HepG2 (cell line): ENCODE results near the gene FRG1. TPM values are rescaled to one million over a fixed set of nuclear protein-coding genes. Genes with fewer than 3 reads are reported as not detected.
"Not testable (repeated sequence)": the region's sequence is repeated elsewhere in the genome, so short reads cannot be mapped to it uniquely, and the experiment has no call there.

Experiments
- ATAC-seq: fragments of 200-7000 bp; cut with Tn5 transposase; 3 replicates; pipeline ENCODE4 v1.9.1; 2020; ENCODE audit warnings: mild to moderate bottlenecking, moderate library complexity
- BruUV-seq: library from RNA; stranded (reverse); fragments of 400-500 nt; replicated peaks from 2 replicates; lab custom pipeline; 2021; lab: Mats Ljungman, UMichigan
- CTCF ChIA-PET: fragments of 300-600 bp; formaldehyde crosslinking; extraction: SDS; loops from one replicate; lab custom pipeline; 2021; ENCODE audit warnings: low total read pairs, inconsistent platforms, low intra/inter-chr PET ratio; lab: Yijun Ruan, JAX
- POLR2A ChIA-PET: fragments of 350-600 bp; sonication (Branson Sonifier 250); formaldehyde crosslinking; loops from one replicate; lab custom pipeline; 2020; ENCODE audit warnings: antibody characterized with exemption, inconsistent platforms; lab: Yijun Ruan, JAX
- DNase-seq: peaks from one replicate; pipeline ENCODE4 v3.0.0-alpha.2; 2015; ENCODE audit warnings: low spot score
- FAIRE-seq: peaks from 3 replicates; lab custom pipeline; 2011; peaks lifted over from hg19 to GRCh38; lab: Jason Lieb, UNC
- H2AFZ ChIP-seq: one replicate; pipeline ENCODE4 v1.6.1; 2011; ENCODE audit warnings: low read length, inconsistent platforms
- H3K27ac ChIP-seq: fragments of 300-600 bp; 3 replicates; pipeline ENCODE4 v1.8.0; 2011; ENCODE audit warnings: mixed run types, mild to moderate bottlenecking, mixed read lengths, low read length, inconsistent platforms; ENCODE audit not compliant: insufficient read depth; ENCODE audit errors: extremely low read length
- H3K27me3 ChIP-seq, 2 experiments: fragments of 200-600 bp in 1 of 2; 2 replicates in 1 of 2; 3 replicates in 1 of 2; pipeline versions ENCODE4 v1.6.0 to v1.8.0; 2011; ENCODE audit warnings: low read length in 2 of 2, mild to moderate bottlenecking in 2 of 2, moderate library complexity in 2 of 2, inconsistent platforms in 1 of 2; ENCODE audit not compliant: insufficient read depth in 2 of 2, control insufficient read depth in 1 of 2
- H3K36me3 ChIP-seq, 2 experiments: fragments of 200-600 bp in 1 of 2; replicated peaks in 1 of 2; 2 replicates in 1 of 2; 3 replicates in 1 of 2; pipeline versions ENCODE4 v1.5.1 to v1.8.0; 2011; ENCODE audit warnings: low read length in 2 of 2, inconsistent platforms in 1 of 2; ENCODE audit not compliant: insufficient read depth in 2 of 2, control insufficient read depth in 1 of 2
- H3K4me1 ChIP-seq: 2 replicates; pipeline ENCODE4 v1.5.1; 2012; ENCODE audit warnings: low read length, inconsistent platforms; ENCODE audit not compliant: insufficient read depth
- H3K4me2 ChIP-seq: 2 replicates; pipeline ENCODE4 v1.6.0; 2011; ENCODE audit warnings: low read depth, low read length, inconsistent platforms
- H3K4me3 ChIP-seq, 3 experiments: fragments of 200-600 bp in 1 of 3; sonication (generic), shearing (Covaris generic) in 1 of 3; replicated peaks in 1 of 3; 2 replicates each; pipeline ENCODE4 v1.5.1; 2011 to 2016; ENCODE audit warnings: low read length in 3 of 3, inconsistent platforms in 2 of 3, low read depth in 2 of 3, mild to moderate bottlenecking in 2 of 3, control low read depth in 1 of 3, mixed read lengths in 1 of 3; ENCODE audit not compliant: insufficient read depth in 1 of 3
- H3K79me2 ChIP-seq: one replicate; pipeline ENCODE4 v1.6.1; 2011; ENCODE audit warnings: low read length, inconsistent platforms; ENCODE audit not compliant: insufficient read depth
- H3K9ac ChIP-seq: 2 replicates; pipeline ENCODE4 v1.6.0; 2011; ENCODE audit warnings: mild to moderate bottlenecking, low read depth, low read length, inconsistent platforms; ENCODE audit not compliant: insufficient read depth
- H3K9me3 ChIP-seq: 2 replicates; pipeline ENCODE4 v1.5.1; 2012; ENCODE audit warnings: mild to moderate bottlenecking, low read length
- H4K20me1 ChIP-seq: 2 replicates; pipeline ENCODE4 v1.6.0; 2011; ENCODE audit warnings: inconsistent platforms, mild to moderate bottlenecking, low read length, moderate library complexity; ENCODE audit not compliant: insufficient read depth
- AGO1 ChIP-seq: fragments of 200-400 bp; formaldehyde crosslinking; IDR thresholded peaks from 2 replicates; pipeline ENCODE4 v1.6.1; 2017; ENCODE audit warnings: mild to moderate bottlenecking, low read depth, low read length, moderate library complexity; ENCODE audit not compliant: poor library complexity, severe bottlenecking
- AHR ChIP-seq: IDR thresholded peaks from 2 replicates; pipeline ENCODE4 v1.6.1; 2018; ENCODE audit warnings: missing genetic modification reagents, missing compliant biosample characterization
- FOXA1 ChIP-seq, 2 experiments: fragments of 450-650 bp in 1 of 2; sonication (generic) in 1 of 2; formaldehyde crosslinking in 1 of 2; IDR thresholded peaks; 2 replicates each; pipeline versions ENCODE4 v1.4.0 to v1.6.1; 2016 to 2020; ENCODE audit warnings: missing genetic modification reagents in 1 of 2
- MIER2 ChIP-seq: IDR thresholded peaks from 2 replicates; pipeline ENCODE4 v1.6.1; 2016; ENCODE audit warnings: missing biosample characterization, missing genetic modification reagents
- RAD21 ChIP-seq: fragments of 450-650 bp; formaldehyde crosslinking; IDR thresholded peaks from 2 replicates; pipeline ENCODE4 v1.5.0; 2020; ENCODE audit warnings: mild to moderate bottlenecking
- SIX1 ChIP-seq: sonication (generic); formaldehyde crosslinking; IDR thresholded peaks from 2 replicates; pipeline ENCODE4 v1.4.0; 2020; ENCODE audit warnings: missing genetic modification reagents, borderline replicate concordance
- SMAD9 ChIP-seq: sonication (generic); formaldehyde crosslinking; IDR thresholded peaks from 2 replicates; pipeline ENCODE4 v1.5.1; 2020; ENCODE audit warnings: mild to moderate bottlenecking, missing genetic modification reagents
- STAG1 ChIP-seq: sonication (generic); formaldehyde crosslinking; IDR thresholded peaks from 2 replicates; pipeline ENCODE4 v1.4.0; 2020; ENCODE audit warnings: missing genetic modification reagents
- ZNF619 ChIP-seq: sonication (generic); formaldehyde crosslinking; IDR thresholded peaks from 2 replicates; pipeline ENCODE4 v1.4.0; 2020; ENCODE audit warnings: mild to moderate bottlenecking, missing genetic modification reagents
- WGBS: methylation state at CpG from one replicate; pipeline ENCODE4 v1.1.6; 2017; ENCODE audit warnings: low lambda C conversion rate; 5-methylcytosine and 5-hydroxymethylcytosine counted together
- in situ Hi-C: cut with HindIII; loops from 2 replicates; pipeline ENCODE4 v1.10.0; 2017; ENCODE audit warnings: low pct_unique_long_range_greater_than_20kb; ENCODE audit not compliant: extremely low pct_ligation_motif_present
- intact Hi-C: fragments of 100-400 bp; cut with micrococcal nuclease; formaldehyde crosslinking; loops from one replicate; pipeline ENCODE4 v1.10.0; 2022; ENCODE audit not compliant: unreplicated experiment
- polyA plus RNA-seq, 8 experiments: library from polyadenylated mRNA; depleted of rRNA in 3 of 8; stranded (reverse) in 7 of 8; unstranded in 1 of 8; fragments of >200 nt; fragmentation: Illumina TruSeq in 4 of 8; extraction: Trizol in 4 of 8; gene quantifications; 2 replicates each; pipeline versions ENCODE4 v1.2.1 to v1.2.3, GENCODE V29; 2011 to 2016; ENCODE audit warnings: low read depth in 4 of 8, missing spikeins in 1 of 8, mixed read lengths in 1 of 8; ENCODE audit not compliant: insufficient read depth in 1 of 8
- total RNA-seq, 5 experiments: library from RNA; depleted of rRNA; stranded (reverse); fragments of >200 nt; fragmentation: Illumina TruSeq; extraction: Trizol; gene quantifications; 2 replicates each; pipeline ENCODE4 v1.2.3, GENCODE V29; 2016; ENCODE audit warnings: low read depth in 1 of 5
- TF ChIP-seq, protein P1 (sequence below): sonication (generic); formaldehyde crosslinking; IDR thresholded peaks from 2 replicates; pipeline ENCODE4 v1.5.0; 2020; ENCODE audit warnings: mild to moderate bottlenecking, missing genetic modification reagents, moderate library complexity
- TF ChIP-seq, protein P2 (sequence below): sonication (generic); formaldehyde crosslinking; IDR thresholded peaks from 2 replicates; pipeline ENCODE4 v1.9.0; 2021; ENCODE audit warnings: missing genetic modification reagents, mild to moderate bottlenecking, borderline replicate concordance

FRG1 gene
- total and polyA plus RNA-seq, 2 of the 13 experiments (the other 11 are each of a cell fraction or from before 2014, with no cell fraction given): 5.7 to 42.6 TPM

- WGBS: 0% methylated on average over 4 of the region's 6 CpGs
- H3K9me3 ChIP-seq; H3K79me2 ChIP-seq; H3K27me3 ChIP-seq; H3K4me2 ChIP-seq; H4K20me1 ChIP-seq; H3K4me3 ChIP-seq; H3K9ac ChIP-seq; H3K4me1 ChIP-seq; H3K27ac ChIP-seq; POLR2A ChIA-PET; BruUV-seq; H2AFZ ChIP-seq; H3K36me3 ChIP-seq; intact Hi-C loops; TF ChIP-seq FOXA1 (IDR thresholded peaks at IDR 0.05): not testable (repeated sequence)
- TF ChIP-seq FOXA1 (CRISPR knock-in tag; IDR thresholded peaks at IDR 0.05) (peak; percentile 20; the same call in 1 of the 2 replicates), STAG1 (peak; percentile 67), RAD21 (CRISPR knock-in tag) (peak; percentile 32; the same call in 1 of the 2 replicates)
- TF ChIP-seq, protein P1, sequence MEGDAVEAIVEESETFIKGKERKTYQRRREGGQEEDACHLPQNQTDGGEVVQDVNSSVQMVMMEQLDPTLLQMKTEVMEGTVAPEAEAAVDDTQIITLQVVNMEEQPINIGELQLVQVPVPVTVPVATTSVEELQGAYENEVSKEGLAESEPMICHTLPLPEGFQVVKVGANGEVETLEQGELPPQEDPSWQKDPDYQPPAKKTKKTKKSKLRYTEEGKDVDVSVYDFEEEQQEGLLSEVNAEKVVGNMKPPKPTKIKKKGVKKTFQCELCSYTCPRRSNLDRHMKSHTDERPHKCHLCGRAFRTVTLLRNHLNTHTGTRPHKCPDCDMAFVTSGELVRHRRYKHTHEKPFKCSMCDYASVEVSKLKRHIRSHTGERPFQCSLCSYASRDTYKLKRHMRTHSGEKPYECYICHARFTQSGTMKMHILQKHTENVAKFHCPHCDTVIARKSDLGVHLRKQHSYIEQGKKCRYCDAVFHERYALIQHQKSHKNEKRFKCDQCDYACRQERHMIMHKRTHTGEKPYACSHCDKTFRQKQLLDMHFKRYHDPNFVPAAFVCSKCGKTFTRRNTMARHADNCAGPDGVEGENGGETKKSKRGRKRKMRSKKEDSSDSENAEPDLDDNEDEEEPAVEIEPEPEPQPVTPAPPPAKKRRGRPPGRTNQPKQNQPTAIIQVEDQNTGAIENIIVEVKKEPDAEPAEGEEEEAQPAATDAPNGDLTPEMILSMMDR: peak; percentile 69
- peak; percentile 84 for ATAC-seq
- DNase-seq: peak; percentile 57
- in situ Hi-C loops: loop anchor here (10.0 kb wide), 1 partner anchor 470 kb away; no protein-coding TSS in a partner anchor
- peak; percentile 58 for FAIRE-seq
- CTCF ChIA-PET: interaction anchor here (1.6 kb wide), 1 partner anchor 468 kb away, joined by 7 read pairs; no protein-coding TSS in a partner anchor
Measured at GRCh38 chr4:189904420-189905027, 36.1 kb upstream of the FRG1 start.

DNA sequence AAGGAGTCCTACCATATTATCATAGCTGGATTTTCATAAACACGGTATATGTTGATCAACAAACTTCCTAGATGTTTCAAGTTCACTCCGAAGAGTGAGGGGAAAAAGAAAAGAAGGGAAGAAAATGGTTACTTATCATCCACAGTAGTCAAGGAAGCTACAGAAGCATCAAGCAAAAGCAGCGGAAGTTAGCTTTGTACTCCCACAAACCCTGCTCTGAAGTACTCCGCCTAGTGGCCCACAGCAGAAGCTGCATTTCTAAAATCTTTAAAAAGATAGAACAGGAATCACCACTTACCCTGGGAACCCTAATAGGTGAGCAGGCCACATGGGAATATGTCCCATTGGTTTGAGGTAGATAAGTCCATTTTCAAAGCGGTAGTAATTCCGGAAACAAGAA, 28.5 kb upstream of the FRG1 start:
- H3K27me3 ChIP-seq: no peaks in the 10 kb centered on the region
- ATAC-seq (no peak), FAIRE-seq (no peak), DNase-seq (no peak)
- no peak overlapping the region for H3K4me3 ChIP-seq
- H2AFZ ChIP-seq: no peak overlapping the region
- intact Hi-C loops (no loop called here), in situ Hi-C loops (no loop called here)
- 0 out of 2 replicates have a peak, but pooled peaks cover 4% of the 10 kb centered on the region for H3K9me3 ChIP-seq
- no peaks in the 10 kb centered on the region for H4K20me1 ChIP-seq
- ChIA-PET POLR2A (no interaction called here), CTCF (no interaction called here)
- H3K4me1 ChIP-seq: no peaks in the 10 kb centered on the region
- H3K79me2 ChIP-seq: no peaks in the 10 kb centered on the region
- BruUV-seq: no TSS peak
- H3K27ac ChIP-seq: no peak overlapping the region
- WGBS: 15% methylated on average over 6 of the region's 6 CpGs
- no peaks in the 10 kb centered on the region for H3K36me3 ChIP-seq
- H3K9ac ChIP-seq: no peak overlapping the region
- no peak overlapping the region for H3K4me2 ChIP-seq
- TF ChIP-seq SIX1 (CRISPR knock-in tag): no peak
- TF ChIP-seq SMAD9 (CRISPR knock-in tag): no peak
- no peak for TF ChIP-seq AHR (CRISPR knock-in tag)
- TF ChIP-seq, protein P1: peak; percentile 17; the same call in 1 of the 2 replicates
- TF ChIP-seq MIER2: no peak
- TF ChIP-seq AGO1: no peak
- no peak for TF ChIP-seq ZNF619 (CRISPR knock-in tag)
- TF ChIP-seq, protein P2, sequence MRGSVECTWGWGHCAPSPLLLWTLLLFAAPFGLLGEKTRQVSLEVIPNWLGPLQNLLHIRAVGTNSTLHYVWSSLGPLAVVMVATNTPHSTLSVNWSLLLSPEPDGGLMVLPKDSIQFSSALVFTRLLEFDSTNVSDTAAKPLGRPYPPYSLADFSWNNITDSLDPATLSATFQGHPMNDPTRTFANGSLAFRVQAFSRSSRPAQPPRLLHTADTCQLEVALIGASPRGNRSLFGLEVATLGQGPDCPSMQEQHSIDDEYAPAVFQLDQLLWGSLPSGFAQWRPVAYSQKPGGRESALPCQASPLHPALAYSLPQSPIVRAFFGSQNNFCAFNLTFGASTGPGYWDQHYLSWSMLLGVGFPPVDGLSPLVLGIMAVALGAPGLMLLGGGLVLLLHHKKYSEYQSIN (CRISPR knock-in tag): no peak
